Measurements from ENCODE around the gene DRGX.

GRCh38 chr10:49332333-49332732 lies 63.6 kb downstream of the DRGX start:
- no peak for TF ChIP-seq FOXM1 (IDR thresholded peaks at IDR 0.05; ENCODE audit: borderline replicate concordance)
- TF ChIP-seq SP1 (IDR thresholded peaks at IDR 0.05): no peak
- TF ChIP-seq NFRKB (IDR thresholded peaks at IDR 0.05): no peak
- no peak for TF ChIP-seq FOXK2 (IDR thresholded peaks at IDR 0.05)
- TF ChIP-seq HDGF (IDR thresholded peaks at IDR 0.05; ENCODE audit: borderline replicate concordance): no peak
- TF ChIP-seq SUZ12 (IDR thresholded peaks at IDR 0.05): no peak
- TF ChIP-seq FOXA1 (IDR thresholded peaks at IDR 0.05): no peak
- no peak for TF ChIP-seq PKNOX1 (IDR thresholded peaks at IDR 0.05)

Data from HEK293T (cell line).